Neural crest cell (in vitro differentiated cells): ENCODE measurements around the gene DOC2B. TPM values are rescaled to one million over a fixed set of nuclear protein-coding genes. Genes with fewer than 3 reads are reported as not detected.
A peak's percentile ranks its signal among the peaks of the same experiment; 100 is the strongest.
"Not testable (repeated sequence)": the region's sequence is repeated elsewhere in the genome, so short reads cannot be mapped to it uniquely, and the experiment has no call there.

Experiments
- DNase-seq: peaks from one replicate; pipeline ENCODE4 v3.0.0; 2021; ENCODE audit warnings: low read depth, mixed read lengths, low spot score
- H3K27ac Mint-ChIP-seq: one replicate; pipeline ENCODE4 v1.8.0; 2021; ENCODE audit warnings: mild to moderate bottlenecking, mixed read lengths; ENCODE audit not compliant: unreplicated experiment
- H3K27me3 Mint-ChIP-seq: 2 replicates; pipeline ENCODE4 v1.8.0; 2021; ENCODE audit warnings: low read depth, mild to moderate bottlenecking, mixed read lengths
- H3K36me3 Mint-ChIP-seq: 2 replicates; pipeline ENCODE4 v1.8.0; 2021; ENCODE audit warnings: low read depth, mild to moderate bottlenecking, mixed read lengths
- H3K4me1 Mint-ChIP-seq: 2 replicates; pipeline ENCODE4 v1.8.0; 2021; ENCODE audit warnings: mixed read lengths
- H3K4me3 Mint-ChIP-seq: one replicate; pipeline ENCODE4 v1.8.0; 2021; ENCODE audit warnings: mild to moderate bottlenecking, mixed read lengths
- H3K9me3 Mint-ChIP-seq: 2 replicates; pipeline ENCODE4 v1.8.0; 2021; ENCODE audit warnings: mixed read lengths
- CTCF ChIP-seq: fragments of 200-600 bp; sonication (generic); conservative IDR thresholded peaks from 2 replicates; pipeline ENCODE4 v1.5.0; 2021; ENCODE audit warnings: antibody characterized with exemption, mild to moderate bottlenecking
- total RNA-seq: library from RNA; stranded (reverse); gene quantifications from 2 replicates; pipeline ENCODE4 v1.2.1, GENCODE V29; 2021

Gene DOC2B
- total RNA-seq, 1 donor from 2014 or later = 0.91 TPM

GRCh38 chr17:144936-145670 is 36.3 kb downstream of the DOC2B start:
- no peak for DNase-seq
- no peak overlapping the region for H3K27ac Mint-ChIP-seq
- no peak overlapping the region for H3K4me3 Mint-ChIP-seq
- H3K36me3 Mint-ChIP-seq = no peaks in the 10 kb centered on the region
- H3K9me3 Mint-ChIP-seq = no peaks in the 10 kb centered on the region
- peaks cover 7% of the 10 kb centered on the region for H3K27me3 Mint-ChIP-seq
- H3K4me1 Mint-ChIP-seq = no peaks in the 10 kb centered on the region
- no peak for TF ChIP-seq CTCF

GRCh38 chr17:143785-144281 is 37.6 kb downstream of the DOC2B start:
- H3K36me3 Mint-ChIP-seq = no peaks in the 10 kb centered on the region
- H3K4me1 Mint-ChIP-seq = no peaks in the 10 kb centered on the region
- H3K27me3 Mint-ChIP-seq = peaks cover 11% of the 10 kb centered on the region
- peak; percentile 86 for TF ChIP-seq CTCF
- peak; percentile 98 for DNase-seq
- no peak overlapping the region for H3K4me3 Mint-ChIP-seq
- H3K27ac Mint-ChIP-seq = no peak overlapping the region
- no peaks in the 10 kb centered on the region for H3K9me3 Mint-ChIP-seq

- no peaks in the 10 kb centered on the region for H3K9me3 Mint-ChIP-seq
- no peaks in the 10 kb centered on the region for H3K4me1 Mint-ChIP-seq
- TF ChIP-seq CTCF = no peak
- H3K4me3 Mint-ChIP-seq = no peak overlapping the region
- DNase-seq = peak; percentile 0
- no peak overlapping the region for H3K27ac Mint-ChIP-seq
- peaks cover 11% of the 10 kb centered on the region for H3K27me3 Mint-ChIP-seq
- H3K36me3 Mint-ChIP-seq = no peaks in the 10 kb centered on the region
These were observed 38.3 kb downstream of the DOC2B start for GRCh38 chr17:142876-143784.

- H3K27ac Mint-ChIP-seq = no peak overlapping the region
- TF ChIP-seq CTCF = no peak
- H3K27me3 Mint-ChIP-seq = peaks cover 11% of the 10 kb centered on the region
- H3K4me3 Mint-ChIP-seq = no peak overlapping the region
- H3K36me3 Mint-ChIP-seq = no peaks in the 10 kb centered on the region
- peak; percentile 5 for DNase-seq
- H3K9me3 Mint-ChIP-seq = no peaks in the 10 kb centered on the region
- H3K4me1 Mint-ChIP-seq = no peaks in the 10 kb centered on the region
These were observed 39.3 kb downstream of the DOC2B start for GRCh38 chr17:142102-142661.

GRCh38 chr17:139401-140205 is 41.8 kb downstream of the DOC2B start:
- not testable (repeated sequence) for H3K9me3 Mint-ChIP-seq, H3K4me1 Mint-ChIP-seq, H3K36me3 Mint-ChIP-seq, H3K4me3 Mint-ChIP-seq, DNase-seq
- Mint-ChIP-seq H3K27me3 (peaks cover 11% of the 10 kb centered on the region), H3K27ac (peak overlapping the region; percentile 35)

- H3K27ac Mint-ChIP-seq, H3K36me3 Mint-ChIP-seq, DNase-seq, H3K9me3 Mint-ChIP-seq, H3K27me3 Mint-ChIP-seq, H3K4me1 Mint-ChIP-seq, H3K4me3 Mint-ChIP-seq: not testable (repeated sequence)
These were observed 44.2 kb downstream of the DOC2B start, which contains the start of gene SCGB1C2 for GRCh38 chr17:137166-137807. Gene SCGB1C2 (plus strand): TSS chr17:137569. CDS start chr17:137591, 22 bp downstream.
